ENCODE measurements around the gene MKNK2. TPM values are rescaled to one million over a fixed set of nuclear protein-coding genes. Genes with fewer than 3 reads are reported as not detected.

The MKNK2 gene
- total RNA-seq, 1 donor from 2014 or later, result 81.3 TPM

- no peaks in the 10 kb centered on the region for H3K27me3 Mint-ChIP-seq (ENCODE audit: unreplicated experiment)
These were observed 9.2 kb downstream of the MKNK2 start for GRCh38 chr19:2041683-2042484.

DNA sequence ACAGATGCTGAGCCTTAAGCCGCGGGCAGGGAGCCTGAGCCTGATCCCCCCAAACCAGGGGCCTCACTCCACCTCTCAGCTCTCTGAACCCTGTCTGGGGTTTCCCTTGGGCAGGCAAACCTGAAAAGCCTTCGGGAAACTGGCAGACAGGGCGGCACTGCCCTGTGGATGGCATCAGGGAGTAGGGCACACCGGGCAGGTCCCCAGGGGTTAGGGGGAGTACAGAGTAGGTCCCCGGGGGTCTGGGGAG lies 9.7 kb downstream of the MKNK2 start:
- H3K9me3 Mint-ChIP-seq (ENCODE audit: unreplicated experiment), result no peaks in the 10 kb centered on the region
- DNase-seq (ENCODE audit: extremely low spot score, unreplicated experiment), result no peak
- no peak overlapping the region for H3K27ac Mint-ChIP-seq (ENCODE audit: unreplicated experiment)
- H3K36me3 Mint-ChIP-seq (ENCODE audit: unreplicated experiment), result peaks cover 10% of the 10 kb centered on the region
- H3K4me3 Mint-ChIP-seq (ENCODE audit: unreplicated experiment), result no peak overlapping the region
- no peaks in the 10 kb centered on the region for H3K27me3 Mint-ChIP-seq (ENCODE audit: unreplicated experiment)
- TF ChIP-seq, protein P1, sequence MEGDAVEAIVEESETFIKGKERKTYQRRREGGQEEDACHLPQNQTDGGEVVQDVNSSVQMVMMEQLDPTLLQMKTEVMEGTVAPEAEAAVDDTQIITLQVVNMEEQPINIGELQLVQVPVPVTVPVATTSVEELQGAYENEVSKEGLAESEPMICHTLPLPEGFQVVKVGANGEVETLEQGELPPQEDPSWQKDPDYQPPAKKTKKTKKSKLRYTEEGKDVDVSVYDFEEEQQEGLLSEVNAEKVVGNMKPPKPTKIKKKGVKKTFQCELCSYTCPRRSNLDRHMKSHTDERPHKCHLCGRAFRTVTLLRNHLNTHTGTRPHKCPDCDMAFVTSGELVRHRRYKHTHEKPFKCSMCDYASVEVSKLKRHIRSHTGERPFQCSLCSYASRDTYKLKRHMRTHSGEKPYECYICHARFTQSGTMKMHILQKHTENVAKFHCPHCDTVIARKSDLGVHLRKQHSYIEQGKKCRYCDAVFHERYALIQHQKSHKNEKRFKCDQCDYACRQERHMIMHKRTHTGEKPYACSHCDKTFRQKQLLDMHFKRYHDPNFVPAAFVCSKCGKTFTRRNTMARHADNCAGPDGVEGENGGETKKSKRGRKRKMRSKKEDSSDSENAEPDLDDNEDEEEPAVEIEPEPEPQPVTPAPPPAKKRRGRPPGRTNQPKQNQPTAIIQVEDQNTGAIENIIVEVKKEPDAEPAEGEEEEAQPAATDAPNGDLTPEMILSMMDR (IDR thresholded peaks at IDR 0.05), result no peak
- peaks cover 9% of the 10 kb centered on the region for H3K4me1 Mint-ChIP-seq (ENCODE audit: unreplicated experiment)

More at GRCh38 chr19:2041683-2042484, 9.2 kb downstream of the MKNK2 start:
- TF ChIP-seq, protein P1 (IDR thresholded peaks at IDR 0.05), result no peak
- peaks cover 10% of the 10 kb centered on the region for H3K36me3 Mint-ChIP-seq (ENCODE audit: unreplicated experiment)
- no peaks in the 10 kb centered on the region for H3K9me3 Mint-ChIP-seq (ENCODE audit: unreplicated experiment)
- peaks cover 10% of the 10 kb centered on the region for H3K4me1 Mint-ChIP-seq (ENCODE audit: unreplicated experiment)
- H3K4me3 Mint-ChIP-seq (ENCODE audit: unreplicated experiment), result no peak overlapping the region
- no peak for DNase-seq (ENCODE audit: extremely low spot score, unreplicated experiment)
- H3K27ac Mint-ChIP-seq (ENCODE audit: unreplicated experiment), result no peak overlapping the region

DNA sequence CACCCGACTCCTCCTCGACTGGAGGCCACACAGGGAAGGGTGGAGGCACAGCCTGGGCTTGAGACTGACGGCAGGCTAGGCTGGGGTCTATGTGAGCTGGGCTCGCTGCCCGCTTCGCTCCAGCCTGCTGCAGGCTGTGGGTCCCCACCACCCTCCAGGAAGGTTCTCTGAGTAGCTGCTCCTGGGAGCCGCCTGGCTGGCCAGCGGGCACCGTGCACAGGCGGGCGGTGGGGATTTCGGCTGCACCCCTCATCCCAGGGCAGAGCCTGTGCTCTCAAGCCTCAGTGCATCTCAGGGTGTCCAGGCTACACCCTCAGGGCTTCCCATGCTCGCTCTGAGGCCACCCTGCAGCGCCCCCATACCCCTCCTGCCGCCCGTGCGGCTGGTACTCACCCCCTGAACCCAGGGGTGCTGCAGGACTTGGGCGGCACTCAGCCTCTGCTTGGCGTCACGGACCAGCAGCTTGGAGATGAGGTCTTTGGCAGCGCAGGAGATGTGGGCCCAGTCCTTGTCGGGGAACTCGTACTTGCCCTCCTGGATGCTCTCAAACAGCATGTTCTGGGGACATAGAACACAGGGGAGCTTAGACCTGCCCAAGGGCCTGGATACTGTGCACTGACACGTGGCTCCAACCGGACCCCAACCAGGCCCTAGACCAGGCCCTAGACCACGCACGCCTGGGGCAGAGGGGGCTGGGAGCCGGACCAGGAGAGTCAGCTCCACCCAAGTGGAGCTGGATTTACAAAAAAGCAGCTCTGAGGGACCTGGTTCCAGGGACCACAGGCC lies 10.2 kb downstream of the MKNK2 start:
- TF ChIP-seq, protein P1 (IDR thresholded peaks at IDR 0.05), result no peak
- no peak for DNase-seq (ENCODE audit: extremely low spot score, unreplicated experiment)
- peaks cover 10% of the 10 kb centered on the region for H3K36me3 Mint-ChIP-seq (ENCODE audit: unreplicated experiment)
- H3K27me3 Mint-ChIP-seq (ENCODE audit: unreplicated experiment), result no peaks in the 10 kb centered on the region
- no peak overlapping the region for H3K4me3 Mint-ChIP-seq (ENCODE audit: unreplicated experiment)
- H3K4me1 Mint-ChIP-seq (ENCODE audit: unreplicated experiment), result peaks cover 9% of the 10 kb centered on the region
- H3K9me3 Mint-ChIP-seq (ENCODE audit: unreplicated experiment), result no peaks in the 10 kb centered on the region
- H3K27ac Mint-ChIP-seq (ENCODE audit: unreplicated experiment), result no peak overlapping the region

GRCh38 chr19:2039959-2040646 lies 10.9 kb downstream of the MKNK2 start:
- Mint-ChIP-seq H3K4me1 (ENCODE audit: unreplicated experiment) (peaks cover 9% of the 10 kb centered on the region), H3K9me3 (ENCODE audit: unreplicated experiment) (no peaks in the 10 kb centered on the region), H3K27ac (ENCODE audit: unreplicated experiment) (no peak overlapping the region), H3K4me3 (ENCODE audit: unreplicated experiment) (no peak overlapping the region), H3K36me3 (ENCODE audit: unreplicated experiment) (peaks cover 10% of the 10 kb centered on the region), H3K27me3 (ENCODE audit: unreplicated experiment) (no peaks in the 10 kb centered on the region)
- TF ChIP-seq, protein P1 (IDR thresholded peaks at IDR 0.05), result no peak
- no peak for DNase-seq (ENCODE audit: extremely low spot score, unreplicated experiment)

Measured in osteocyte (in vitro differentiated cells).